GM12801 (cell line): ENCODE results near the gene COPB2.

ENCODE experiments used
- CTCF ChIP-seq: IDR thresholded peaks from one replicate; pipeline ENCODE4 v1.5.1; 2011; ENCODE audit warnings: control low read depth; ENCODE audit not compliant: insufficient read length; ENCODE audit errors: extremely low read depth

COPB2 gene

GRCh38 chr3:139309061-139309591 lies 80.3 kb downstream of the COPB2 start:
- no peak for TF ChIP-seq CTCF

- no peak for TF ChIP-seq CTCF
These were observed 80.9 kb downstream of the COPB2 start for GRCh38 chr3:139308560-139308959.

- no peak for TF ChIP-seq CTCF
These were observed 81.6 kb downstream of the COPB2 start for GRCh38 chr3:139307601-139308555.
